ENCODE results near the gene TEX55.

Gene TEX55

DNA sequence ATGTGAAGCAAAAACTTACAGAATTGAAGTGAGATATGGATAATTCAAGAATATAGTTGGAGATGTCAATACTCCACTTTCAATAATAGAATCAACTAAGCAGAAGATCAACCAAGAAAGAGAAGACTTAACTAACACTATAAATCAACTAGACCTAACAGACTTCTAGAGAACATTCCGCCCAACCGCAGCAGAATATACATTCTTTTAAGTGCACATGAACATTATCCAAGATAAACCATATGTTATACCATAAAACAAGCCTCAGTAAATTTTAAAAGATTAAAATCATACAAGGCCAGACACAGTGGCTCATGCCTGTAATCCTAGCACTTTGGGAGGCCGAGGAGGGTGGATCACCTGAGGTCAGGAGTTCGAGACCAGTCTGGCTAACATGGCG is 5.5 kb upstream of the TEX55 start:
- no peak for TF ChIP-seq Cebpa-rat (IDR thresholded peaks at IDR 0.05)
- H3K9ac ChIP-seq, result no peak overlapping the region
- H3K4me1 ChIP-seq, result no peaks in the 10 kb centered on the region

DNA sequence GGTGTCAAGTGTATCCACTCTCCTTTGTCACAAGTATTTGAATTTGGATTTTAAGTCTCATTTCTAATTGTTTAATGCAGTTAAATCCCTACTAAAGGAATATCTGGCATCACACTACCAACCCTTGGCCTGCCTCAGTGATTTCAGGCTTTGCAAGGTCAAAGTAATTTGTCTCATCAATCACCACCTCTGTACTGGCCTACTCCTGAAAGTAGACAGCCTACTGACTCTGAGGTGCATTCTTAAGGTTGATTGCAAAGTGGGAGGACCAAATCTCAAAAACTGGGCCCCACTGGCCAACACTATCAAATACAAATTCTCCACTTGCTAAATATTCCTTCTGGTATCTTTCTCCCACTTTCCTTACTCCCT is 851 bp upstream of the TEX55 start:
- Histone ChIP-seq H3K36me3 (no peaks in the 10 kb centered on the region), H3K9me3 (no peaks in the 10 kb centered on the region), H3K9ac (no peak overlapping the region), H3K27me3 (no peaks in the 10 kb centered on the region), H3K4me3 (no peak overlapping the region), H3K4me2 (no peak overlapping the region), H3K27ac (no peak overlapping the region), H3K4me1 (no peaks in the 10 kb centered on the region), H4K20me1 (no peaks in the 10 kb centered on the region)
- TF ChIP-seq Cebpa-rat (IDR thresholded peaks at IDR 0.05), result no peak

More for the DNA sequence above, 5.5 kb upstream of the TEX55 start:
- H3K4me3 ChIP-seq, result no peak overlapping the region
- H3K27me3 ChIP-seq, result no peaks in the 10 kb centered on the region
- H3K9me3 ChIP-seq, result 0 out of 2 replicates have a peak, but pooled peaks cover 5% of the 10 kb centered on the region
- H3K36me3 ChIP-seq, result no peaks in the 10 kb centered on the region
- H3K27ac ChIP-seq, result no peak overlapping the region
- H3K4me2 ChIP-seq, result no peak overlapping the region
- no peaks in the 10 kb centered on the region for H4K20me1 ChIP-seq

DNA sequence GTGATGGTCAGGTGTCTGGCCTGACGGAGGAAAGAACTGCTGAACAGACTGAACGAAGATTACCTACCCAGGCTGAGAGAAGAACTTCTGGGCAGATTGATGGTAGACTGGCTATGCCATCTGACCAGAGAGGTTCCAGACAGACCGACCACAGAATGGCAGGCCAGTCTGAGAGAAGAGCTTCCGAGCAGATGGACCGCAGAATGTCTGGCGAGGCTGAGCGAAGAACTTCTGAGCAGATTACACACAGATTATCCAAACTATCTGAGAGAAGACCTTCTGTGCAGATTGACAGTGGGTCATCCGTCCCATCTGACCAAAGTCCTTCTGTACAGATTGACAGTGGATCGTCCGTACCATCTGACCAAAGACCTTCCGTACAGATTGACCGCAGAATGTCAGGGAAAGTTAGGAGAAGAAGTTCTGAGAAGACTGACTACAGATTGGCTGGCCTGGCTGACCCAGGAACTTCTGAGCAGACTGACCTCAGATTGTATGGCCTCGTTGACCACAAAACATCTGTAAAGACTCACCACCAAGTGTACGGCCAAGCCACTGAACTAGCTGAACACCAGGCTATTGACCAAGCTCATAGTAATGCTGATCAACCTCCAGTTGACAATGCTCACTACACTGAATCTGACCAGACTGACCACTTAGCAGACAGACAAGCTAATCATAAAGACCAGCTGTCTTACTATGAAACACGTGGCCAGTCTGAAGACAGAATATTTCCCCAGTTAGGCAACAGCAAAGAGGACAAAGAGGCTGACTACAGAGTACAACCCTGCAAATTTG is 812 bp downstream of the TEX55 start:
- no peaks in the 10 kb centered on the region for H3K36me3 ChIP-seq
- no peaks in the 10 kb centered on the region for H3K27me3 ChIP-seq
- H3K27ac ChIP-seq, result no peak overlapping the region
- H3K9me3 ChIP-seq, result no peaks in the 10 kb centered on the region
- no peak for TF ChIP-seq Cebpa-rat (IDR thresholded peaks at IDR 0.05)
- no peaks in the 10 kb centered on the region for H4K20me1 ChIP-seq
- H3K4me1 ChIP-seq, result no peaks in the 10 kb centered on the region
- H3K9ac ChIP-seq, result no peak overlapping the region
- no peak overlapping the region for H3K4me2 ChIP-seq
- no peak overlapping the region for H3K4me3 ChIP-seq

DNA sequence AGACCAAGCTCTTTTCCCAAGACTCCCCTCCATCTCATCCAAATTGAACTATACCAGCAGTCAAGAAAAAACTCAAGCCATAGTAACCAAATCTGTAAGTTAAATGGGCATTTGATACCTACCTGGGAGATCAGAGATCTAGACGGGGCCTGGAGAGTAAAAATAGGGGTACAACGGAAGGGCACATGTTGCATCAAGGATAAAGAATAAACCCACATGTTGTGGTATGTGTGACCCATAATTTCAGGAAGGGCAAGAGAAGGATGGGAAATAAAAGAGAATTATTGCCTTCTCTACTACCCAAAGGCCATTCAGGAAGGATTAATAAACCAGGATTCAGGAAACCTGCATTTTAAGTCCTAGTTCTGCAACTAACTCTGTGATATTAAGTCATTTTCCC is 1.5 kb downstream of the TEX55 start:
- Histone ChIP-seq H3K36me3 (no peaks in the 10 kb centered on the region), H3K9me3 (no peaks in the 10 kb centered on the region), H3K4me2 (no peak overlapping the region), H3K27me3 (no peaks in the 10 kb centered on the region), H4K20me1 (no peaks in the 10 kb centered on the region), H3K4me3 (no peak overlapping the region), H3K27ac (no peak overlapping the region), H3K9ac (no peak overlapping the region), H3K4me1 (no peaks in the 10 kb centered on the region)
- no peak for TF ChIP-seq Cebpa-rat (IDR thresholded peaks at IDR 0.05)

DNA sequence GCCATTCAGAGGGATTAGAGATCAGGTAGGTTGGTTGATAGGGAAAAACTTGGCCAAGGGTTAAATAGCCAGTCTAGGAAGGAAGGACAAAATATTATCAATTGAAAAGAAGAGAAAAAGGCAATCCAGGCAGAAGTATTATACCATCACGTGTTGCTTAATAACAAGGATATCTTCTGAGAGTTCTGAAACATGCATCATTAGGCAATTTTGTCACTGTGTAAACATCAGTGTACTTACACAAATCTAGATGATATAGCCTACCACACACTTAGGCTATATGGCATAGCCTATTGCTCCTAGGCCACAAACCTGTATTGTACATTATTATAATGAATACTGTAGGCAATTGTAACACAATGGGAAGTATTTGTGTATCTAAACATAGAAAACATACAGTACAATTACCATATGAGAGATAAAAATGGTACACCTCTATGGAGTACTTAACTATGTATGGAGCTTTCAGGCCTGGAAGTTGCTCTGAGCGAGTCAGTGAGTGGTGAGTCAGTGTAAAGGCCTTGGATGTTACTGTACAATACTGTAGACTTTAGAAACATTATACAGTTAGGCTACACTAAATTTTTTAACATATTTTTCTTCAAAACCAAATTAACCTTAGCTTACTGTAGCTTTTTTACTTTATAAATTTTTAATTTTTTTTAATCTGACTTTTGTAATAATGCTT is 2.7 kb downstream of the TEX55 start:
- no peaks in the 10 kb centered on the region for H3K36me3 ChIP-seq
- no peaks in the 10 kb centered on the region for H3K27me3 ChIP-seq
- peaks cover 6% of the 10 kb centered on the region; the same call in 1 of the 2 replicates for H3K9me3 ChIP-seq
- H4K20me1 ChIP-seq, result no peaks in the 10 kb centered on the region
- H3K4me1 ChIP-seq, result no peaks in the 10 kb centered on the region
- no peak for TF ChIP-seq Cebpa-rat (IDR thresholded peaks at IDR 0.05)
- H3K27ac ChIP-seq, result no peak overlapping the region
- H3K4me2 ChIP-seq, result no peak overlapping the region
- H3K4me3 ChIP-seq, result no peak overlapping the region
- H3K9ac ChIP-seq, result no peak overlapping the region

DNA sequence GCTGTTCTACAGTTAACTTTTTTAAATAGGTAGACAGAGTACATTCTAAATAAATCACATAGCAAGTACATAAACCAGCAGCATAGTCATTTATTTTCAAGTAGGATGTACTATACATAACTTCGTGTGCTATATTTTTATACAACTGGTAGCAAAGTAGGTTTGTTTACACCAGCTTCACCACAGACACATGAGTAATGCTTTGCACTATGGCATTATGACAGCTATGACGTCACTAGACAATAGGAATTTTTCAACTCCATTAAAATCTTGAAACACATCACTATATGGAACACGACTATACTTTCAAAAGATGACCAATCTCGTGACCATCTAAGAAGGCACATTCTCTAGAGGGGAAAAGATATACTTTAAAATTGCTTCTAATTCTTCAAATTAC is 3.5 kb downstream of the TEX55 start:
- Histone ChIP-seq H3K27ac (no peak overlapping the region), H3K4me2 (no peak overlapping the region), H3K36me3 (no peaks in the 10 kb centered on the region), H3K4me1 (no peaks in the 10 kb centered on the region), H3K27me3 (no peaks in the 10 kb centered on the region), H4K20me1 (no peaks in the 10 kb centered on the region), H3K9me3 (peaks cover 14% of the 10 kb centered on the region; the same call in 1 of the 2 replicates), H3K9ac (no peak overlapping the region), H3K4me3 (no peak overlapping the region)
- TF ChIP-seq Cebpa-rat (IDR thresholded peaks at IDR 0.05), result no peak

DNA sequence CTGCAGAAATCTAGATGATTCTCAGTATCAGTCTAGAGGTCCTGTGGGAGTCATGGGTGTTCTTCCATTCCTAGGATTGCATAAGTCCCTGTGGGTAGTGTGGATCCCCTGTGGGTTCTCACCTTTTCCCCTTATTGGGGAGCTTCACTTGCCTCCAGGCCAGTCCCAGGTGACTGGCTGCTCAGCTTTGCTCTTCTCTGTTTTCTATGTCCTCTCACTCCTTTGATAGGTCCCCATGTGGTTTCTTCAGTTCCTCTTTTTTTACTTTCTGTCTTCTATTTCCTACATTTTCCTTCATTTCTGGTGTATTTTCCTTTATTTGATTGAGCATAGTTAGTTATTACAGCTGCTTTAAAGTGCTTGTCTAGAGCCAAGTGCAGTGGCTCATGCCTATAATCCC is 10.9 kb downstream of the TEX55 start:
- Histone ChIP-seq H4K20me1 (no peaks in the 10 kb centered on the region), H3K4me1 (no peaks in the 10 kb centered on the region), H3K27ac (no peak overlapping the region), H3K4me3 (no peak overlapping the region), H3K27me3 (no peaks in the 10 kb centered on the region), H3K4me2 (no peak overlapping the region), H3K9ac (no peak overlapping the region), H3K9me3 (peaks cover 46% of the 10 kb centered on the region), H3K36me3 (no peaks in the 10 kb centered on the region)
- TF ChIP-seq Cebpa-rat (IDR thresholded peaks at IDR 0.05), result no peak

DNA sequence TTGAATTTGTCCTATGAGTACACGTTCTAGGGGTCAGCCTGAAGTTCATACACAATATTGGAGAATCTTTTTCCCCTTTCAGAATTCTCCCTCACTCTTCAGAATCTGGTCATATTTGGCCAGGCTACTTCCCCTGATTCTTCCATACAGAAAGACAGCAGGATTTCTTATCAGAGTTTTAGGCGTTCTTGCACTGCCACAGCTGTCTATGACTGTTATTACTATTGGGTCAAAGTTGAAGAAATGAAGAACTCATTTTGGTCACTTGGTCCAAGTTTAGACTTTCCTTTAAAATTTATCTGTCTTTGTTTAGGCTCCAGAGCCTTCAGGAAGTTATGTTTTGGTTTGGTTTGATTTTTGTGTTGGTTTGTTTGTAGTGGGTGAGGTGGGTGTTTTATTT is 12.0 kb downstream of the TEX55 start:
- Histone ChIP-seq H3K27ac (no peak overlapping the region), H3K4me2 (no peak overlapping the region), H3K36me3 (no peaks in the 10 kb centered on the region), H3K4me3 (no peak overlapping the region), H3K27me3 (no peaks in the 10 kb centered on the region), H4K20me1 (no peaks in the 10 kb centered on the region), H3K9ac (no peak overlapping the region), H3K4me1 (no peaks in the 10 kb centered on the region), H3K9me3 (peaks cover 46% of the 10 kb centered on the region)
- no peak for TF ChIP-seq Cebpa-rat (IDR thresholded peaks at IDR 0.05)

DNA sequence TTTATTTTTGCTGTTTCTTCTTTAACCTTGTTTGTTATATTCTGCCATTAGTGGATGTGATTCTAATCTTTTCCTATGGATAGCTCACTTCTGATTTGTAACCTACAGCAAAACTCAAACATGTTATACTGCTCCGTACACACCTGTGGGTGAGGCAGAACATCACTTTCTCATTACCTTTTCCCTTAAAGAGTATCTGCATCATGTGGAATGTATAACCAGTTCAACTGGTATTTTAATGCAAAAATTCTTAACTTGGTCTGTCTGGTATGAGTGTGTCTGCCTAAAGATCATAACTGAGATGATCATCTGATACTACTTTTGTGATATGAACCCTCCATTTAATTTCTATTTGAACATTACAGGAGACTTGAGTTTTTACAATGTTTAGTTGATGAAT is 14.4 kb downstream of the TEX55 start:
- no peak overlapping the region for H3K4me2 ChIP-seq
- no peak overlapping the region for H3K9ac ChIP-seq
- no peaks in the 10 kb centered on the region for H3K36me3 ChIP-seq
- no peaks in the 10 kb centered on the region for H3K4me1 ChIP-seq
- H3K4me3 ChIP-seq, result no peak overlapping the region
- H3K9me3 ChIP-seq, result peaks cover 39% of the 10 kb centered on the region
- no peaks in the 10 kb centered on the region for H3K27me3 ChIP-seq
- TF ChIP-seq Cebpa-rat (IDR thresholded peaks at IDR 0.05), result no peak
- H4K20me1 ChIP-seq, result no peaks in the 10 kb centered on the region
- no peak overlapping the region for H3K27ac ChIP-seq

DNA sequence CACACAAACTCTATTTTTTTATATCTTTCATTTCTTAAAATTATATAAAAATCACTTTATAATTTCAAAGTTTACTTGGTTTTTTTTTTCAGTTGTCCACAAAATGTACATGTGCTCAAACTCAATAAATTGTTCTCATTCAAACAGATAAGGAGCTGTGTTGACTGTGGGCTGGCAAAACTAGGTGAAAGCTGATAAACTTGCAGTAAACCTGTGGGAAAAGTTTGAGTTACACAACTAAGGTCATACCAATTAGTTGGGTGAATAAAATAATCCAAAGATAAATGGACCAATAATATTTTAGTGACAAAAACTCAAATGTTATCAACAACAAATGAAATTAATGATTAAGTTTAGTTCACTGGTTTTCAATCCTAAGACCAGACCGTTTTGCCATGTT is 14.8 kb downstream of the TEX55 start:
- Histone ChIP-seq H3K4me3 (no peak overlapping the region), H3K9me3 (peaks cover 38% of the 10 kb centered on the region), H3K27ac (no peak overlapping the region), H3K27me3 (no peaks in the 10 kb centered on the region), H4K20me1 (no peaks in the 10 kb centered on the region), H3K4me2 (no peak overlapping the region), H3K4me1 (no peaks in the 10 kb centered on the region), H3K9ac (no peak overlapping the region), H3K36me3 (no peaks in the 10 kb centered on the region)
- no peak for TF ChIP-seq Cebpa-rat (IDR thresholded peaks at IDR 0.05)
